PFSK-1 (cell line): ENCODE measurements around the gene IFT52.

Source experiments
- FOXP2 ChIP-seq: optimal IDR thresholded peaks from 2 replicates; pipeline ENCODE3; 2011; ENCODE audit warnings: borderline replicate concordance, control low read depth, inconsistent platforms; ENCODE audit not compliant: insufficient read depth; ENCODE audit errors: extremely low read length, extremely low read depth
- POLR2AphosphoS5 ChIP-seq: IDR thresholded peaks from 2 replicates; pipeline ENCODE4 v1.6.1; 2012; ENCODE audit warnings: low read depth, mild to moderate bottlenecking, control low read depth, low read length, moderate library complexity
- SIN3A ChIP-seq: IDR thresholded peaks from 2 replicates; pipeline ENCODE4 v1.6.1; 2012; ENCODE audit warnings: mild to moderate bottlenecking, low read length, moderate library complexity, borderline replicate concordance; ENCODE audit not compliant: insufficient read depth
- TAF1 ChIP-seq: IDR thresholded peaks from 2 replicates; pipeline ENCODE4 v1.6.1; 2012; ENCODE audit warnings: low read length, control low read depth, borderline replicate concordance; ENCODE audit not compliant: insufficient read depth
- TF ChIP-seq, protein P1 (sequence below), 2 experiments: IDR thresholded peaks; 2 replicates each; pipeline versions ENCODE4 v1.6.1 to v1.8.0; 2011 to 2012; ENCODE audit warnings: low read depth in 2 of 2, low read length in 2 of 2, control low read depth in 1 of 2, inconsistent platforms in 1 of 2, mild to moderate bottlenecking in 1 of 2, moderate library complexity in 1 of 2; ENCODE audit not compliant: insufficient read depth in 1 of 2

DNA sequence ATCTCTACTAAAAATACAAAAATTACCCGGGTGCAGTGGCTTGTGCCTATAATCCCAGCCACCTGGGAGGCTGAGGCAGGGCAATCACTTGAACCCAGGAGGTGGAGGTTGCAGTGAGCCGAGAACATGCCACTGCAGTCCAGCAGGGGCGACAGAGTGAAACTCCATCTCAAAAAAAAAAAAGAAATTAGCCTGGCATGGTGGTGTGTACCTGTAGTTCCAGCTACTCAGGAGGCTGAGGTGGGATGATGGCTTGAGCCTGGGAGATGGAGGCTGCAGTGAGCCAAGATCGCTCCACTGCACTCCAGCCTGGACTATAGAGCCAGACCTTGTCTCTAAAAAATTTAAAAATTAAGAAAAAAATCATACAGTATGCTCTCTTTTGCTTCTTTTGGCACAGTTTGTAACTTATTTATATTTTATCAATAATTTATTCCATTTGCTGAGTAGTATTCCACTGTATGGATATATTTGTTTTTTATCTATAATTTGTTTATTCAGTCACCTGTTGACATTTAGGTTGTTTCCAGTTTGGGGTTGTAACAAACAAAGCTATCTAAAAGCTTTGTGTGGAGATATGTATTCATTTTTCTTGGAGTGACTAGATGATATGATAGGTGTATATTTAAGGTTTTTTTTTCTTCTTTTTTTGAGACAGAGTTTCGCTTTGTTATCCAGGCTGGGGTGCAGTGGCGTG is 68.1 kb downstream of the IFT52 start:
- TF ChIP-seq POLR2AphosphoS5, result no peak
- TF ChIP-seq, protein P1, sequence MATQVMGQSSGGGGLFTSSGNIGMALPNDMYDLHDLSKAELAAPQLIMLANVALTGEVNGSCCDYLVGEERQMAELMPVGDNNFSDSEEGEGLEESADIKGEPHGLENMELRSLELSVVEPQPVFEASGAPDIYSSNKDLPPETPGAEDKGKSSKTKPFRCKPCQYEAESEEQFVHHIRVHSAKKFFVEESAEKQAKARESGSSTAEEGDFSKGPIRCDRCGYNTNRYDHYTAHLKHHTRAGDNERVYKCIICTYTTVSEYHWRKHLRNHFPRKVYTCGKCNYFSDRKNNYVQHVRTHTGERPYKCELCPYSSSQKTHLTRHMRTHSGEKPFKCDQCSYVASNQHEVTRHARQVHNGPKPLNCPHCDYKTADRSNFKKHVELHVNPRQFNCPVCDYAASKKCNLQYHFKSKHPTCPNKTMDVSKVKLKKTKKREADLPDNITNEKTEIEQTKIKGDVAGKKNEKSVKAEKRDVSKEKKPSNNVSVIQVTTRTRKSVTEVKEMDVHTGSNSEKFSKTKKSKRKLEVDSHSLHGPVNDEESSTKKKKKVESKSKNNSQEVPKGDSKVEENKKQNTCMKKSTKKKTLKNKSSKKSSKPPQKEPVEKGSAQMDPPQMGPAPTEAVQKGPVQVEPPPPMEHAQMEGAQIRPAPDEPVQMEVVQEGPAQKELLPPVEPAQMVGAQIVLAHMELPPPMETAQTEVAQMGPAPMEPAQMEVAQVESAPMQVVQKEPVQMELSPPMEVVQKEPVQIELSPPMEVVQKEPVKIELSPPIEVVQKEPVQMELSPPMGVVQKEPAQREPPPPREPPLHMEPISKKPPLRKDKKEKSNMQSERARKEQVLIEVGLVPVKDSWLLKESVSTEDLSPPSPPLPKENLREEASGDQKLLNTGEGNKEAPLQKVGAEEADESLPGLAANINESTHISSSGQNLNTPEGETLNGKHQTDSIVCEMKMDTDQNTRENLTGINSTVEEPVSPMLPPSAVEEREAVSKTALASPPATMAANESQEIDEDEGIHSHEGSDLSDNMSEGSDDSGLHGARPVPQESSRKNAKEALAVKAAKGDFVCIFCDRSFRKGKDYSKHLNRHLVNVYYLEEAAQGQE (IDR thresholded peaks at IDR 0.05; ENCODE audit: insufficient read depth in 1 of 2, low read depth in 2 of 2, low read length in 2 of 2), result no peak
- no peak for TF ChIP-seq TAF1
- no peak for TF ChIP-seq SIN3A
- no peak for TF ChIP-seq FOXP2
